A673 (cell line): ENCODE measurements around the gene KRT71. TPM values are rescaled to one million over a fixed set of nuclear protein-coding genes. Genes with fewer than 3 reads are reported as not detected.

Source experiments
- BruUV-seq: library from RNA; stranded (reverse); fragments of 400-500 nt; replicated peaks from 2 replicates; lab custom pipeline; 2021; lab: Mats Ljungman, UMichigan
- CTCF ChIA-PET: fragments of 300-600 bp; sonication (Branson Sonifier 250); formaldehyde crosslinking; loops from one replicate; lab custom pipeline; 2022; ENCODE audit warnings: antibody characterized with exemption; lab: Charles Lee
- POLR2A ChIA-PET: fragments of 300-600 bp; sonication (Branson Sonifier 250); formaldehyde crosslinking; loops from one replicate; lab custom pipeline; 2022; ENCODE audit warnings: antibody characterized with exemption; ENCODE audit not compliant: low non-redundant PET; lab: Charles Lee
- DNase-seq: peaks from one replicate; pipeline ENCODE4 v3.0.0-alpha.2; 2015; ENCODE audit warnings: low spot score
- H3K27ac ChIP-seq: fragments of 200-600 bp; sonication (generic); 2 replicates; pipeline ENCODE4 v1.5.1; 2016; ENCODE audit warnings: mixed run types, low read depth, mild to moderate bottlenecking, mixed read lengths, antibody characterized with exemption, low read length; ENCODE audit not compliant: poor library complexity, severe bottlenecking
- H3K27me3 ChIP-seq: fragments of 200-600 bp; sonication (generic); replicated peaks from 2 replicates; pipeline ENCODE4 v1.6.1; 2017; ENCODE audit warnings: mixed run types, low read depth, mild to moderate bottlenecking, mixed read lengths, antibody characterized with exemption, low read length; ENCODE audit not compliant: insufficient read depth, poor library complexity
- H3K36me3 ChIP-seq: fragments of 200-600 bp; sonication (generic); 2 replicates; pipeline ENCODE4 v1.6.1; 2016; ENCODE audit warnings: mixed run types, mild to moderate bottlenecking, mixed read lengths, antibody characterized with exemption, low read length; ENCODE audit not compliant: insufficient read depth, poor library complexity, severe bottlenecking
- H3K4me1 ChIP-seq: fragments of 200-600 bp; sonication (generic); 2 replicates; pipeline ENCODE4 v1.6.1; 2017; ENCODE audit warnings: mixed run types, mild to moderate bottlenecking, mixed read lengths, antibody characterized with exemption, low read length; ENCODE audit not compliant: insufficient read depth, poor library complexity, severe bottlenecking
- H3K4me3 ChIP-seq: fragments of 200-600 bp; sonication (generic); 2 replicates; pipeline ENCODE4 v1.5.1; 2016; ENCODE audit warnings: low read depth, mixed run types, mild to moderate bottlenecking, mixed read lengths, low read length; ENCODE audit not compliant: poor library complexity, severe bottlenecking
- H3K9me3 ChIP-seq: fragments of 200-600 bp; sonication (generic); 2 replicates; pipeline ENCODE4 v1.6.1; 2016; ENCODE audit warnings: mixed run types, low read depth, mild to moderate bottlenecking, mixed read lengths, antibody characterized with exemption, low read length; ENCODE audit not compliant: poor library complexity, severe bottlenecking
- CTCF ChIP-seq: fragments of 300-800, 200-600 bp; sonication (generic); conservative IDR thresholded peaks from 2 replicates; pipeline ENCODE4 v1.5.1; 2017; ENCODE audit warnings: low read depth, mild to moderate bottlenecking, antibody characterized with exemption, low read length, moderate library complexity, mixed read lengths
- EZH2 ChIP-seq: fragments of 200-600 bp; sonication (generic); IDR thresholded peaks from 2 replicates; pipeline ENCODE4 v1.6.1; 2017; ENCODE audit warnings: borderline replicate concordance, low read depth, mild to moderate bottlenecking, mixed read lengths, antibody characterized with exemption, low read length; ENCODE audit not compliant: poor library complexity, severe bottlenecking
- intact Hi-C: fragments of 100-400 bp; cut with micrococcal nuclease; formaldehyde crosslinking; loops from one replicate; pipeline ENCODE4 v1.10.0; 2022; ENCODE audit not compliant: unreplicated experiment
- total RNA-seq: library from RNA; stranded (reverse); gene quantifications from 2 replicates; pipeline ENCODE4 v1.2.3, GENCODE V29; 2021

The KRT71 gene
- total RNA-seq, 1 experiment from 2014 or later: not detected

- Histone ChIP-seq H3K36me3 (no peaks in the 10 kb centered on the region), H3K27ac (no peak overlapping the region), H3K27me3 (no peaks in the 10 kb centered on the region), H3K4me3 (no peak overlapping the region), H3K9me3 (no peaks in the 10 kb centered on the region), H3K4me1 (no peaks in the 10 kb centered on the region)
- no peak for DNase-seq
- intact Hi-C loops: no loop called here
- ChIA-PET CTCF (interaction anchor here (0.6 kb wide), 1 partner anchor 19 kb away, joined by 5 read pairs; no protein-coding TSS in a partner anchor), POLR2A (no interaction called here)
- TF ChIP-seq CTCF (no peak), EZH2 (no peak)
- no TSS peak for BruUV-seq
Measured at GRCh38 chr12:52529846-52530245, 23.1 kb downstream of the KRT71 start.

GRCh38 chr12:52529417-52529816 lies 23.5 kb downstream of the KRT71 start:
- H3K4me3 ChIP-seq: no peak overlapping the region
- no peaks in the 10 kb centered on the region for H3K9me3 ChIP-seq
- H3K36me3 ChIP-seq: no peaks in the 10 kb centered on the region
- intact Hi-C loops: no loop called here
- ChIA-PET POLR2A (no interaction called here), CTCF (interaction anchor here (0.6 kb wide), 1 partner anchor 19 kb away, joined by 5 read pairs; no protein-coding TSS in a partner anchor)
- no peaks in the 10 kb centered on the region for H3K27me3 ChIP-seq
- DNase-seq: no peak
- no peak for TF ChIP-seq EZH2
- no peak for TF ChIP-seq CTCF
- no TSS peak for BruUV-seq
- H3K4me1 ChIP-seq: no peaks in the 10 kb centered on the region
- H3K27ac ChIP-seq: no peak overlapping the region

DNA sequence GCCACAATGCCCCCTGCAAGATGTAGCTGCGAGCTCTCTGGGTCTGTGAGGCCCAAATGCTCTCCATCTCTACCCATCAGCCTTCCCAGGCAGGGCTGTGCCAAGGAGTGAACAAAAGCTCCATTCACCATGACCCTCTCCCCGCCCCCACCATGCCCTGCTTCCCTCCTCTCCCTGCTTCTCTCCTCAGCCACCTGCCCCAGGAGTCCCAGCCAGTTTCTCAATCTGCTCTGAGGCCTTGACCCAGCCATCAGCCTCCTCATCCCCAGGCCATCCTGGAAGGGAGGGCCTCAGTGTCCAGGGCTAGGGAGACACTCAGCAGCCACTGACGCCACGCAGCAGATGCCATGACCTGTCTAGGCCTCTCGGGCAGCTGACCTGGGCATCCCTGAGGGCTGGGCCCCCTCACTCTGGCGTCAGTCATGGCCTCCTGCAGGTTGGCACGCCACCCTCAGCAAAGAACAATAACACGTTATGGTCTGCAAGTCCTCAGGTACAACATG lies 24.3 kb downstream of the KRT71 start:
- BruUV-seq: no TSS peak
- POLR2A ChIA-PET: no interaction called here

More for the DNA sequence above, 24.3 kb downstream of the KRT71 start:
- TF ChIP-seq CTCF (no peak), EZH2 (no peak)
- DNase-seq: no peak
- Histone ChIP-seq H3K27ac (no peak overlapping the region), H3K4me3 (no peak overlapping the region), H3K4me1 (no peaks in the 10 kb centered on the region), H3K36me3 (no peaks in the 10 kb centered on the region), H3K9me3 (no peaks in the 10 kb centered on the region), H3K27me3 (no peaks in the 10 kb centered on the region)
- CTCF ChIA-PET: no interaction called here
- intact Hi-C loops: no loop called here
